Measurements from ENCODE around the gene DRG1. TPM values are rescaled to one million over a fixed set of nuclear protein-coding genes. Genes with fewer than 3 reads are reported as not detected.
"Not testable (repeated sequence)": the region's sequence is repeated elsewhere in the genome, so short reads cannot be mapped to it uniquely, and the experiment has no call there.

The DRG1 gene
- total RNA-seq, 1 experiment from 2014 or later = 116 TPM

- CTCF ChIA-PET = no interaction called here
- DNase-seq (ENCODE audit: low spot score) = no peak
- Histone ChIP-seq H3K4me3 (ENCODE audit: low read depth, low read length, poor library complexity, severe bottlenecking) (no peak overlapping the region), H3K27ac (ENCODE audit: low read depth, low read length, poor library complexity, severe bottlenecking) (no peak overlapping the region), H3K27me3 (replicated peaks; ENCODE audit: insufficient read depth, low read depth, low read length, poor library complexity) (no peaks in the 10 kb centered on the region), H3K9me3 (ENCODE audit: low read depth, low read length, poor library complexity, severe bottlenecking) (no peaks in the 10 kb centered on the region), H3K4me1 (ENCODE audit: insufficient read depth, low read length, poor library complexity, severe bottlenecking) (no peaks in the 10 kb centered on the region), H3K36me3 (ENCODE audit: insufficient read depth, low read length, poor library complexity, severe bottlenecking) (peaks cover 66% of the 10 kb centered on the region)
- intact Hi-C loops (cut with micrococcal nuclease; ENCODE audit: unreplicated experiment) = no loop called here
- TF ChIP-seq EZH2 (IDR thresholded peaks at IDR 0.05; ENCODE audit: borderline replicate concordance, low read depth, low read length, poor library complexity, severe bottlenecking) = no peak
- TF ChIP-seq CTCF (conservative IDR thresholded peaks at IDR 0.05; ENCODE audit: low read depth, low read length) = no peak
- no TSS peak for BruUV-seq (replicated peaks)
- POLR2A ChIA-PET (ENCODE audit: low non-redundant PET) = no interaction called here
These were observed 81.7 kb downstream of the DRG1 start for GRCh38 chr22:31481129-31481528.

- H3K4me1 ChIP-seq (ENCODE audit: insufficient read depth, low read length, poor library complexity, severe bottlenecking); H3K27me3 ChIP-seq (replicated peaks; ENCODE audit: insufficient read depth, low read depth, low read length, poor library complexity); H3K9me3 ChIP-seq (ENCODE audit: low read depth, low read length, poor library complexity, severe bottlenecking); intact Hi-C loops (cut with micrococcal nuclease; ENCODE audit: unreplicated experiment); BruUV-seq (replicated peaks); POLR2A ChIA-PET (ENCODE audit: low non-redundant PET); DNase-seq (ENCODE audit: low spot score); CTCF ChIA-PET; H3K4me3 ChIP-seq (ENCODE audit: low read depth, low read length, poor library complexity, severe bottlenecking); H3K27ac ChIP-seq (ENCODE audit: low read depth, low read length, poor library complexity, severe bottlenecking): not testable (repeated sequence)
- peaks cover 70% of the 10 kb centered on the region for H3K36me3 ChIP-seq (ENCODE audit: insufficient read depth, low read length, poor library complexity, severe bottlenecking)
These were observed 83.1 kb downstream of the DRG1 start for GRCh38 chr22:31482470-31482869.

Other genes starting within 250 kb of the DRG1 start
- gene RNF185, start 239.4 kb upstream of the DRG1 start, total RNA-seq (2021) = 28.2 and 31.8 TPM in 2 replicates
- gene LIMK2, start 187.3 kb upstream of the DRG1 start, total RNA-seq (2021) = 27.9 and 33.4 TPM in 2 replicates
- 0.24 and 0.46 TPM in 2 replicates for gene PIK3IP1, start 107.1 kb upstream of the DRG1 start, total RNA-seq (2021)
- gene PATZ1, start 53.3 kb upstream of the DRG1 start, total RNA-seq (2021) = 53.4 and 58.5 TPM in 2 replicates
- gene EIF4ENIF1, start 90.2 kb downstream of the DRG1 start, total RNA-seq (2021) = 47.7 and 55.5 TPM in 2 replicates
- 61.1 and 61.6 TPM in 2 replicates for gene SFI1, start 96.9 kb downstream of the DRG1 start, total RNA-seq (2021)

Data from A673 (cell line).